ENCODE results near the gene VSIG4.
"Not testable (repeated sequence)": the region's sequence is repeated elsewhere in the genome, so short reads cannot be mapped to it uniquely, and the experiment has no call there.

The VSIG4 gene

GRCh38 chrX:66007851-66008250 is 32.0 kb downstream of the VSIG4 start:
- FAIRE-seq = no peak

GRCh38 chrX:66005830-66006449 is 33.9 kb downstream of the VSIG4 start:
- FAIRE-seq = no peak

- FAIRE-seq = no peak
Observed at GRCh38 chrX:66004928-66005829, 34.7 kb downstream of the VSIG4 start.

GRCh38 chrX:66002824-66003680 is 36.8 kb downstream of the VSIG4 start:
- no peak for FAIRE-seq

- no peak for FAIRE-seq
Observed at GRCh38 chrX:66001596-66001995, 38.3 kb downstream of the VSIG4 start.

GRCh38 chrX:66000628-66001272 is 39.1 kb downstream of the VSIG4 start:
- no peak for FAIRE-seq

GRCh38 chrX:66000178-66000577 is 39.7 kb downstream of the VSIG4 start:
- no peak for FAIRE-seq

GRCh38 chrX:65999563-66000148 is 40.2 kb downstream of the VSIG4 start:
- FAIRE-seq = no peak

GRCh38 chrX:65999029-65999562 is 40.8 kb downstream of the VSIG4 start:
- FAIRE-seq = no peak

GRCh38 chrX:65997978-65998717 is 41.7 kb downstream of the VSIG4 start:
- FAIRE-seq = no peak

- no peak for FAIRE-seq
Observed at GRCh38 chrX:65994519-65995506, 45.1 kb downstream of the VSIG4 start.

GRCh38 chrX:65993915-65994460 is 45.9 kb downstream of the VSIG4 start:
- FAIRE-seq = no peak

GRCh38 chrX:65993332-65993731 is 46.5 kb downstream of the VSIG4 start:
- no peak for FAIRE-seq

- FAIRE-seq = no peak
Observed at GRCh38 chrX:65990702-65991101, 49.2 kb downstream of the VSIG4 start.

GRCh38 chrX:65987811-65988210 is 52.1 kb downstream of the VSIG4 start:
- FAIRE-seq = no peak

- no peak for FAIRE-seq
Observed at GRCh38 chrX:65985922-65986588, 53.8 kb downstream of the VSIG4 start.

GRCh38 chrX:65985211-65985610 is 54.7 kb downstream of the VSIG4 start:
- no peak for FAIRE-seq

GRCh38 chrX:65977161-65977560 is 62.7 kb downstream of the VSIG4 start:
- not testable (repeated sequence) for FAIRE-seq

GRCh38 chrX:65976161-65976560 is 63.7 kb downstream of the VSIG4 start:
- FAIRE-seq = no peak

Data from endometrium (tissue), 2 donors.